Liver (tissue), 9 donors: Measurements from ENCODE around the gene SEMA3E. TPM values are rescaled to one million over a fixed set of nuclear protein-coding genes. Genes with fewer than 3 reads are reported as not detected.

Source experiments
- DNase-seq: peaks from one replicate; pipeline ENCODE4 v3.0.0-alpha.2; 2017; ENCODE audit warnings: low spot score
- H3K27ac ChIP-seq, 2 donors: one replicate each; pipeline ENCODE4 v1.7.0; 2013; ENCODE audit warnings: inconsistent platforms in 2 of 2, low read length in 2 of 2, control low read depth in 1 of 2, low read depth in 1 of 2, mild to moderate bottlenecking in 1 of 2
- H3K27me3 ChIP-seq, 4 donors: one replicate each; pipeline versions ENCODE4 v1.6.1 to v1.7.0; 2013; ENCODE audit warnings: low read length in 3 of 4, inconsistent platforms in 1 of 4, mild to moderate bottlenecking in 1 of 4, moderate library complexity in 1 of 4; ENCODE audit not compliant: control insufficient read depth in 4 of 4, insufficient read depth in 4 of 4
- H3K36me3 ChIP-seq, 4 donors: one replicate each; pipeline versions ENCODE4 v1.6.1 to v1.7.0; 2013; ENCODE audit warnings: low read length in 3 of 4, mild to moderate bottlenecking in 3 of 4, low read depth in 1 of 4, moderate library complexity in 1 of 4; ENCODE audit not compliant: control insufficient read depth in 4 of 4, insufficient read depth in 3 of 4
- H3K4me1 ChIP-seq, 4 donors: one replicate each; pipeline versions ENCODE4 v1.6.1 to v1.7.0; 2013; ENCODE audit warnings: low read length in 3 of 4, mild to moderate bottlenecking in 3 of 4, moderate library complexity in 1 of 4; ENCODE audit not compliant: control insufficient read depth in 4 of 4, insufficient read depth in 4 of 4
- H3K4me3 ChIP-seq, 3 donors: one replicate each; pipeline versions ENCODE4 v1.6.1 to v1.7.0; 2013; ENCODE audit warnings: low read length in 3 of 3, control low read depth in 1 of 3, low read depth in 1 of 3, mild to moderate bottlenecking in 1 of 3
- H3K9ac ChIP-seq, 2 donors: one replicate each; pipeline ENCODE4 v1.7.0; 2013; ENCODE audit warnings: low read length in 2 of 2, mild to moderate bottlenecking in 2 of 2, moderate library complexity in 2 of 2, control low read depth in 1 of 2, low read depth in 1 of 2
- H3K9me3 ChIP-seq, 4 donors: one replicate each; pipeline versions ENCODE4 v1.6.1 to v1.7.0; 2013; ENCODE audit warnings: low read length in 3 of 4; ENCODE audit not compliant: control insufficient read depth in 4 of 4
- ATF3 ChIP-seq: IDR thresholded peaks from 2 replicates; pipeline ENCODE4 v1.6.1; 2016; ENCODE audit warnings: antibody characterized with exemption
- CTCF ChIP-seq: fragments of 150-350 bp; IDR thresholded peaks from 2 replicates; pipeline ENCODE4 v1.5.1; 2017; ENCODE audit warnings: improper control_type of control experiment, low read depth, low read length; ENCODE audit not compliant: missing input control
- FOXA1 ChIP-seq: IDR thresholded peaks from 2 replicates; pipeline ENCODE4 v1.6.1; 2016; ENCODE audit warnings: antibody characterized with exemption
- FOXA2 ChIP-seq: IDR thresholded peaks from 2 replicates; pipeline ENCODE4 v1.6.1; 2016; ENCODE audit warnings: antibody characterized with exemption
- GABPA ChIP-seq, 2 donors: IDR thresholded peaks in 1 of 2; conservative IDR thresholded peaks in 1 of 2; 2 replicates each; pipeline ENCODE4 v1.6.1; 2016; ENCODE audit warnings: antibody characterized with exemption in 2 of 2, mild to moderate bottlenecking in 1 of 2, moderate library complexity in 1 of 2
- HNF4A ChIP-seq, 2 donors: conservative IDR thresholded peaks; 2 replicates each; pipeline ENCODE4 v1.6.1; 2016; ENCODE audit warnings: antibody characterized with exemption in 2 of 2, mild to moderate bottlenecking in 2 of 2
- HNF4G ChIP-seq: IDR thresholded peaks from 2 replicates; pipeline ENCODE4 v1.6.1; 2016; ENCODE audit warnings: antibody characterized with exemption
- JUND ChIP-seq, 2 donors: IDR thresholded peaks; 2 replicates each; pipeline ENCODE4 v1.6.1; 2016; ENCODE audit warnings: antibody characterized with exemption in 2 of 2
- MAX ChIP-seq: IDR thresholded peaks from 2 replicates; pipeline ENCODE4 v1.6.1; 2016; ENCODE audit warnings: antibody characterized with exemption
- NR2F2 ChIP-seq: IDR thresholded peaks from 2 replicates; pipeline ENCODE4 v1.6.1; 2016; ENCODE audit warnings: antibody characterized with exemption
- RAD21 ChIP-seq, 2 donors: IDR thresholded peaks; 2 replicates each; pipeline ENCODE4 v1.6.1; 2016; ENCODE audit warnings: antibody characterized with exemption in 2 of 2, mild to moderate bottlenecking in 2 of 2
- REST ChIP-seq: IDR thresholded peaks from 2 replicates; pipeline ENCODE4 v1.6.1; 2016; ENCODE audit warnings: antibody characterized with exemption, mild to moderate bottlenecking
- RXRA ChIP-seq, 2 donors: IDR thresholded peaks; 2 replicates each; pipeline ENCODE4 v1.6.1; 2017 to 2018; ENCODE audit warnings: antibody characterized with exemption in 2 of 2, mild to moderate bottlenecking in 1 of 2
- SP1 ChIP-seq: IDR thresholded peaks from 2 replicates; pipeline ENCODE4 v1.6.1; 2018; ENCODE audit warnings: antibody characterized with exemption, mild to moderate bottlenecking
- TAF1 ChIP-seq: conservative IDR thresholded peaks from 2 replicates; pipeline ENCODE4 v1.6.1; 2016; ENCODE audit warnings: antibody characterized with exemption, mild to moderate bottlenecking
- YY1 ChIP-seq: IDR thresholded peaks from 2 replicates; pipeline ENCODE4 v1.6.1; 2016; ENCODE audit warnings: antibody characterized with exemption, mild to moderate bottlenecking
- ZBTB33 ChIP-seq: IDR thresholded peaks from 2 replicates; pipeline ENCODE4 v1.6.1; 2016; ENCODE audit warnings: antibody characterized with exemption
- WGBS: extraction: QIAGEN DNeasy Blood & Tissue Kit; methylation state at CpG from one replicate; pipeline ENCODE4 v1.1.7; 2013; 5-methylcytosine and 5-hydroxymethylcytosine counted together
- polyA plus RNA-seq, 2 donors: library from polyadenylated mRNA; stranded (reverse) in 1 of 2; unstranded in 1 of 2; fragments of 200-250 nt in 1 of 2; fragments of >200 nt in 1 of 2; fragmentation: Nextera tagmentation in 1 of 2; extraction: Ambion mirVana in 1 of 2; gene quantifications; one replicate each; pipeline versions ENCODE4 v1.2.1 to v1.2.3, GENCODE V29; 2013 to 2015
- total RNA-seq, 2 donors: library from RNA; depleted of rRNA; stranded (reverse); fragments of >200 nt; gene quantifications; one replicate each; pipeline ENCODE4 v1.2.3, GENCODE V29; 2014
- donor health status: healthy.
- donor health status: healthy.
- donor health status: healthy.
- donor health status: healthy.
- donor health status: healthy.

SEMA3E gene
- total and polyA plus RNA-seq, 4 donors, result 0.20 to 1.2 (median 0.59) TPM; not detected in 1

- Histone ChIP-seq H3K27ac (no peak overlapping the region), H3K27me3 (peaks cover 0 to 5% (median 0%) of the 10 kb centered on the region in 4 donors), H3K4me1 (no peaks in the 10 kb centered on the region), H3K9me3 (no peaks in the 10 kb centered on the region), H3K9ac (no peak overlapping the region), H3K4me3 (no peak overlapping the region), H3K36me3 (no peaks in the 10 kb centered on the region)
- no peak for DNase-seq
- WGBS, result 26% methylated on average over 1 of the region's 1 CpG
- TF ChIP-seq REST (no peak), FOXA2 (no peak), RAD21 (IDR thresholded peaks at IDR 0.05) (no peak), HNF4G (no peak), ATF3 (no peak), JUND (IDR thresholded peaks at IDR 0.05) (no peak), HNF4A (conservative IDR thresholded peaks at IDR 0.05) (no peak), SP1 (no peak), TAF1 (no peak), MAX (no peak), YY1 (no peak), GABPA (IDR thresholded peaks at IDR 0.05 in 1 of 2, conservative IDR thresholded peaks at IDR 0.05 in 1 of 2) (no peak)
Observed at GRCh38 chr7:83689855-83690254, 40.9 kb upstream of the SEMA3E start.

GRCh38 chr7:83686416-83686815, 37.5 kb upstream of the SEMA3E start:
- Histone ChIP-seq H3K9me3 (no peaks in the 10 kb centered on the region), H3K27me3 (peaks cover 0 to 5% (median 0%) of the 10 kb centered on the region in 4 donors), H3K9ac (no peak overlapping the region), H3K4me1 (no peaks in the 10 kb centered on the region), H3K27ac (no peak overlapping the region), H3K36me3 (no peaks in the 10 kb centered on the region), H3K4me3 (no peak overlapping the region)
- TF ChIP-seq RAD21 (IDR thresholded peaks at IDR 0.05) (no peak), NR2F2 (no peak), ZBTB33 (no peak), JUND (IDR thresholded peaks at IDR 0.05) (no peak), CTCF (no peak), RXRA (IDR thresholded peaks at IDR 0.05) (no peak), MAX (no peak), FOXA1 (no peak), HNF4A (conservative IDR thresholded peaks at IDR 0.05) (no peak), TAF1 (no peak), YY1 (no peak), HNF4G (no peak), GABPA (IDR thresholded peaks at IDR 0.05 in 1 of 2, conservative IDR thresholded peaks at IDR 0.05 in 1 of 2) (no peak), ATF3 (no peak)
- 73% methylated on average over 1 of the region's 1 CpG for WGBS
- no peak for DNase-seq
